Right lobe of liver (tissue), 6 donors: ENCODE results near the gene KIF26A. TPM values are rescaled to one million over a fixed set of nuclear protein-coding genes. Genes with fewer than 3 reads are reported as not detected.

Source experiments
- ATAC-seq, 4 donors: fragments of 200-7000 bp; cut with Tn5 transposase; one replicate each; pipeline ENCODE4 v1.9.1; 2020; ENCODE audit warnings: mild to moderate bottlenecking in 4 of 4, moderate library complexity in 4 of 4
- DNase-seq, 3 donors: peaks; one replicate each; pipeline ENCODE4 v3.0.0-alpha.2; 2020
- H3K27ac ChIP-seq, 3 donors: fragments of 200-600 bp; one replicate each; pipeline ENCODE4 v1.8.0; 2022
- H3K27me3 ChIP-seq, 2 donors: fragments of 200-600 bp; one replicate each; pipeline ENCODE4 v1.8.0; 2022
- H3K36me3 ChIP-seq, 4 donors: fragments of 200-600 bp; sonication (generic) in 1 of 4; one replicate each; pipeline versions ENCODE4 v1.5.1 to v1.8.0; 2017 to 2022; ENCODE audit warnings: control low read depth in 1 of 4
- H3K4me1 ChIP-seq, 4 donors: fragments of 200-600 bp; sonication (generic) in 1 of 4; one replicate each; pipeline versions ENCODE4 v1.5.1 to v1.8.0; 2017 to 2022; ENCODE audit warnings: control low read depth in 1 of 4
- H3K4me3 ChIP-seq, 3 donors: fragments of 200-600 bp; one replicate each; pipeline ENCODE4 v1.8.0; 2022
- H3K9me3 ChIP-seq, 4 donors: fragments of 200-600 bp; sonication (generic) in 1 of 4; one replicate each; pipeline versions ENCODE4 v1.5.1 to v1.8.0; 2017 to 2022; ENCODE audit warnings: control low read depth in 1 of 4
- POLR2A ChIP-seq: fragments of 450-650 bp; IDR thresholded peaks from one replicate; pipeline ENCODE4 v1.6.1; 2017; ENCODE audit warnings: antibody characterized with exemption, mild to moderate bottlenecking
- WGBS: methylation state at CpG from one replicate; pipeline ENCODE4 v1.1.6; 2018; ENCODE audit warnings: low coverage, low lambda C conversion rate; ENCODE audit not compliant: insufficient coverage; ENCODE audit errors: missing lambda C conversion rate; 5-methylcytosine and 5-hydroxymethylcytosine counted together
- intact Hi-C, 2 donors: fragments of 100-400 bp; cut with DNase I; formaldehyde crosslinking; loops; one replicate each; pipeline versions ENCODE4 v1.11.2 to v1.14.1; 2022
- total RNA-seq, 6 experiments: library from RNA; depleted of rRNA in 2 of 6; stranded (reverse); fragments of >200 nt in 2 of 6; fragmentation: NEBNext Ultra II Directional in 3 of 6; extraction: Animal tissue kit (Norgen Biotek cat#: 25700) in 3 of 6; gene quantifications; one replicate each; pipeline versions ENCODE4 v1.1.0 to v1.2.4, GENCODE V29; 2016 to 2023
- TF ChIP-seq, protein P1 (sequence below), 4 donors: fragments of 200-600 bp in 3 of 4; fragments of 450-650 bp in 1 of 4; IDR thresholded peaks; one replicate each; pipeline versions ENCODE4 v1.5.1 to v1.8.0; 2016 to 2022; ENCODE audit warnings: antibody characterized with exemption in 4 of 4, mild to moderate bottlenecking in 2 of 4
- donor health status: DM: no; HTN: yes; CAD: no.
- donor health status: DM: no; HTN: no; CAD: no.
- donor health status: DM: no; HTN: no; CAD: no.
- donor health status: DM: no; HTN: yes; CAD: no.
- donor health status: DM: no; HTN: yes; CAD: no.

Gene KIF26A
- total RNA-seq, 6 experiments from 2014 or later: 0.79 to 1.5 (median 1.1) TPM

DNA sequence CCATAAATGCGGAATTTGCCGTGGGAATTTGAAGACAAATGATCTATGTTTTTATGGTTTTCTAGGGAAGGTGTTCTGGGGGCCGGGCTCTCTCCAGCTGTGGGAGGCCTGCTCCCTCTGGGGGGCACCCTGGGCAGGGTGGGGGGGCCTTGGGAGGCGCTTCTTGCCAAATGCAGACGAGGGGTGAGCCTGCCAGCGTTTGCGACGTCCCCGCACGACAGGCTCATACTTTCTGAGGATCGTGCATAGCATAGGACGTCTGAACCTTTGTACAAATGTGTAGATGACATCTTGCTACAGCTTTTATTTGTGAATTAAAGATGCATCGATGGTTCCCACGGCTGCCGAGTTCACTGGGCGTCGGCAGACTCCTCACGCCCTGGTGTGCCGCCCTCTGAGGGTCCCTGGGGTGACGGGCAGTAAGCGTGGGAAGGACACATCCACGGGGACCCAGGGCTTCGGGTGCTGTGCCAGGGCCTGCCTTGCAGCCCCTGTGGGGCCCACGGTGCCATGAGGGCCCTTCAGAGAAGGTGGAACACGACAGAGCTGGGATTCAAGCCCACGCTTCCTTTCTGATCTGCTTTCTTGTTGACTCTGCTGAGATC is 42.3 kb downstream of the KIF26A start:
- H3K4me3 ChIP-seq: no peak overlapping the region
- no peak overlapping the region for H3K27ac ChIP-seq
- 78% methylated on average over 10 of the region's 26 CpGs for WGBS
- DNase-seq (no peak), ATAC-seq (no peak)
- TF ChIP-seq POLR2A: no peak
- TF ChIP-seq, protein P1, sequence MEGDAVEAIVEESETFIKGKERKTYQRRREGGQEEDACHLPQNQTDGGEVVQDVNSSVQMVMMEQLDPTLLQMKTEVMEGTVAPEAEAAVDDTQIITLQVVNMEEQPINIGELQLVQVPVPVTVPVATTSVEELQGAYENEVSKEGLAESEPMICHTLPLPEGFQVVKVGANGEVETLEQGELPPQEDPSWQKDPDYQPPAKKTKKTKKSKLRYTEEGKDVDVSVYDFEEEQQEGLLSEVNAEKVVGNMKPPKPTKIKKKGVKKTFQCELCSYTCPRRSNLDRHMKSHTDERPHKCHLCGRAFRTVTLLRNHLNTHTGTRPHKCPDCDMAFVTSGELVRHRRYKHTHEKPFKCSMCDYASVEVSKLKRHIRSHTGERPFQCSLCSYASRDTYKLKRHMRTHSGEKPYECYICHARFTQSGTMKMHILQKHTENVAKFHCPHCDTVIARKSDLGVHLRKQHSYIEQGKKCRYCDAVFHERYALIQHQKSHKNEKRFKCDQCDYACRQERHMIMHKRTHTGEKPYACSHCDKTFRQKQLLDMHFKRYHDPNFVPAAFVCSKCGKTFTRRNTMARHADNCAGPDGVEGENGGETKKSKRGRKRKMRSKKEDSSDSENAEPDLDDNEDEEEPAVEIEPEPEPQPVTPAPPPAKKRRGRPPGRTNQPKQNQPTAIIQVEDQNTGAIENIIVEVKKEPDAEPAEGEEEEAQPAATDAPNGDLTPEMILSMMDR (IDR thresholded peaks at IDR 0.05): no peak
- no peaks in the 10 kb centered on the region for H3K9me3 ChIP-seq
- intact Hi-C loops: no loop called here
- H3K36me3 ChIP-seq: no peaks in the 10 kb centered on the region
- no peaks in the 10 kb centered on the region for H3K27me3 ChIP-seq
- H3K4me1 ChIP-seq: no peaks in the 10 kb centered on the region

DNA sequence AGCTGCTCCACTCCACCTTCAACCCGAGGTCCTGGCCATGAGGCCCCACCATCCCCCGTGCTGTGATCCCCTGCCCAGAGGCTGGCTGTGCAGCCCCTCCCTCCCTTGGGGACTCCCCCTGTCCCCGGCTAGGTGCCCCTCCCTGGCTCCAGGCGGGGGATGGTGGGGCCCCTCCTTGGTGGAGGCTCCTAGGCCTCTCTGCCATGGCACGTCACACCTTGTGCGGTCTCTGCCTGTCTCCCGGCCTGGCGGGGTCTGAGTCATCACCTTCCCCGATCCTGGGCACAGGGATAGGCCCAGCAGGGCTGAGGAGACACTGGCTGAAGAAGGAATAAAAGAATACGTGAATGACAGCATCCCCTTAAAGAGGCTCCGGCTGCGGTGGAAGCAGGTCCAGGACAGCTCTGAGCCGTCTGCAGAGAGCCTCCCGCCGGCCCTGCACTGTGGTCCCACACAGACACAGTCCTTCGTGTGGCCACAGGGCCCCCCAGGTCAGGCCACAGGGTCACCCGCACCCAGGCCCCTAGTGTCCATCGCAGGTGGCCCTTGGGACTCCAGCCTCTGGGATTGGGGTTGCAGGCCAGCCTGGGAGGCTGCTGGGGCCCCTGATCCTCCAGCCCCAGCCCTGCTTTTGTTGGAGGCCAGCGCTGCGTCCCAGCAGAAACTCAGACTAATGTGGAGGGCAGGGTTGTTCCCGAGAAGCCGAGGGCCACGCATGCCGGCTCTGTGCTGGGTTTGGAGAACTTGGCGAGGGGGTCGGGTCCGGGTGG is 43.6 kb downstream of the KIF26A start:
- TF ChIP-seq, protein P1 (IDR thresholded peaks at IDR 0.05): no peak
- no peak for TF ChIP-seq POLR2A
- Histone ChIP-seq H3K4me3 (no peak overlapping the region), H3K4me1 (no peaks in the 10 kb centered on the region), H3K36me3 (no peaks in the 10 kb centered on the region), H3K27ac (no peak overlapping the region), H3K9me3 (no peaks in the 10 kb centered on the region), H3K27me3 (no peaks in the 10 kb centered on the region)
- DNase-seq (no peak), ATAC-seq (no peak)
- WGBS: 73% methylated on average over 3 of the region's 27 CpGs
- intact Hi-C loops: no loop called here

DNA sequence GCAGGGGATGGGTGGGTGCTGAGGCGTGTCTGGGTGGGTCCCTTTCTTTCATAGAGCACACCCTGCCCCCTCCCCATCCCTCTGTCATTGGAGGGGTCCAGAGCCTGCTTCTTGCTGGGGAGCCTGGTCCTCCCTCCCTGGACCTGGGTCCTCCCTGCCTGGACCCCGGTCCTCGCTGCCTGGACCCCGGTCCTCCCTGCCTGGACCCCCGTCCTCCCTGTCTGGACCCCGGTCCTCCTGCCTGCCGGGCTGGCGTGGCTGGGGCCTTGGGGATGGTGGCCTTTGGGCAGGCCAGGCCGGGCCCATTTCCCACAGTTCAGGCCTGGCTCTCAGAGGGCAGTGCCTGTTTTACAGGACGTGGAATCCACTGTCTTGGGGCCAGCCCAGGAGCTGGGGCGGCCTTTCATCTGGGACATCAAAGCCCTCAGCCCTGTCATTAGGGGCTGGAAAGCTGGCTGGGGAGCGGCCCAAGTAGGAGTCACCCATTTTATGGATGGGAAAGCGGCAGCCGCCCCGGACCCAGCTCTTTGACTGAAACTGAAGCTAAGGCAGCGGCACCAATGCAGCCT is 44.6 kb downstream of the KIF26A start:
- Histone ChIP-seq H3K36me3 (no peaks in the 10 kb centered on the region), H3K9me3 (no peaks in the 10 kb centered on the region), H3K4me1 (no peaks in the 10 kb centered on the region), H3K4me3 (no peak overlapping the region), H3K27ac (no peak overlapping the region), H3K27me3 (no peaks in the 10 kb centered on the region)
- TF ChIP-seq, protein P1 (IDR thresholded peaks at IDR 0.05): no peak
- no peak for TF ChIP-seq POLR2A
- ATAC-seq: no peak
- no peak for DNase-seq
- WGBS: 70% methylated on average over 2 of the region's 16 CpGs
- intact Hi-C loops: no loop called here

DNA sequence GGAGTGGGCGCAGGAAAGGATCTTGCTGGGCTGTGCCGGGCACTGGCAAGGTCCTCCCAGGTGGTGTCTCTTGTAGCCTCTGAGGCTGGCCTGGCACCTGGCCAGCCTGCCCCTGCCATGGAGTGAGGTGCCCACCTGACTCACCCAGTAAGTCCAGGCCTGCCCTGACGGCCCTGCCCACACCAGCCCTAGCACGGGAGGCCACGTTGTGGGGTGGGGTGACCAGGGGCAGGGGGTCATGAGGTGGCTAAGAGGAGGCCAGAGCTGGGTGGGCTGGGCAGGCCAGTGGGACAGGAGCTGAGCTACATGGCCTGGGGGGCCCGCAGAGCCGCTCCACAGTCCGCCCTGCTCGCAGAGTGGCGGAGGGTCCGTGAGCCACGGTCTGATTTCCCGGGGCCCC is 45.4 kb downstream of the KIF26A start:
- no peaks in the 10 kb centered on the region for H3K4me1 ChIP-seq
- no peaks in the 10 kb centered on the region for H3K27me3 ChIP-seq
- no CpG with 5 or more reads among the region's 13 CpGs for WGBS
- ATAC-seq (no peak), DNase-seq (no peak)
- TF ChIP-seq, protein P1 (IDR thresholded peaks at IDR 0.05): no peak
- TF ChIP-seq POLR2A: no peak
- no peak overlapping the region for H3K27ac ChIP-seq
- H3K9me3 ChIP-seq: no peaks in the 10 kb centered on the region
- H3K4me3 ChIP-seq: no peak overlapping the region
- intact Hi-C loops: no loop called here
- no peaks in the 10 kb centered on the region for H3K36me3 ChIP-seq
